Ramos (cell line): Measurements from ENCODE around the gene NNAT.

Source experiments
- in situ Hi-C: fragments of 300-500 bp; cut with MboI; formaldehyde crosslinking; loops from one replicate; pipeline ENCODE4 v1.14.3; 2022; ENCODE audit warnings: low sequenced_read_pairs; ENCODE audit not compliant: unreplicated experiment

The NNAT gene

GRCh38 chr20:37523012-37523391, 2.0 kb downstream of the NNAT start:
- in situ Hi-C loops: no loop called here

- in situ Hi-C loops: no loop called here
Observed at GRCh38 chr20:37523911-37524700, 3.1 kb downstream of the NNAT start.

- in situ Hi-C loops: loop anchor here (5.0 kb wide), 1 partner anchor 133 kb away; no protein-coding TSS in a partner anchor
Observed at GRCh38 chr20:37524859-37525708, 4.0 kb downstream of the NNAT start.

- in situ Hi-C loops: loop anchor here (5.0 kb wide), 1 partner anchor 134 kb away; no protein-coding TSS in a partner anchor
Observed at GRCh38 chr20:37525810-37526209, 4.8 kb downstream of the NNAT start.

GRCh38 chr20:37526238-37526838, 5.3 kb downstream of the NNAT start:
- in situ Hi-C loops: loop anchor here (5.0 kb wide), 1 partner anchor 134 kb away; no protein-coding TSS in a partner anchor

- in situ Hi-C loops: loop anchor here (5.0 kb wide), 1 partner anchor 135 kb away; no protein-coding TSS in a partner anchor
Observed at GRCh38 chr20:37526839-37527637, 6.0 kb downstream of the NNAT start.

- in situ Hi-C loops: loop anchor here (5.0 kb wide), 1 partner anchor 136 kb away; no protein-coding TSS in a partner anchor
Observed at GRCh38 chr20:37527638-37528445, 6.8 kb downstream of the NNAT start, which contains the start of gene BLCAP. BLCAP (minus strand) TSS chr20:37527876; CDS start chr20:37519174, 8,702 bp downstream.

GRCh38 chr20:37528446-37529213, 7.6 kb downstream of the NNAT start:
- in situ Hi-C loops: loop anchor here (5.0 kb wide), 1 partner anchor 136 kb away; no protein-coding TSS in a partner anchor

- in situ Hi-C loops: loop anchor here (5.0 kb wide), 1 partner anchor 137 kb away; no protein-coding TSS in a partner anchor
Observed at GRCh38 chr20:37529214-37529967, 8.3 kb downstream of the NNAT start.

GRCh38 chr20:37529968-37530600, 9.0 kb downstream of the NNAT start:
- in situ Hi-C loops: loop anchor here (5.0 kb wide), 2 partner anchors 138 to 258 kb away; no protein-coding TSS in a partner anchor

GRCh38 chr20:37530696-37531095, 9.6 kb downstream of the NNAT start:
- in situ Hi-C loops: loop anchor here (5.0 kb wide), 1 partner anchor 258 kb away; no protein-coding TSS in a partner anchor

- in situ Hi-C loops: loop anchor here (5.0 kb wide), 1 partner anchor 260 kb away; no protein-coding TSS in a partner anchor
Observed at GRCh38 chr20:37531856-37532255, 10.8 kb downstream of the NNAT start.

- in situ Hi-C loops: loop anchor here (5.0 kb wide), 1 partner anchor 261 kb away; no protein-coding TSS in a partner anchor
Observed at GRCh38 chr20:37533154-37533715, 12.2 kb downstream of the NNAT start.

GRCh38 chr20:37534401-37535157, 13.5 kb downstream of the NNAT start:
- in situ Hi-C loops: loop anchor here (5.0 kb wide), 1 partner anchor 262 kb away; no protein-coding TSS in a partner anchor

GRCh38 chr20:37535443-37536132, 14.5 kb downstream of the NNAT start:
- in situ Hi-C loops: no loop called here
